Stromal cell of bone marrow (primary cell): Measurements from ENCODE around the gene FAM117B.
"Not testable (repeated sequence)": the region's sequence is repeated elsewhere in the genome, so short reads cannot be mapped to it uniquely, and the experiment has no call there.

Source experiments
- DNase-seq: peaks from one replicate; pipeline ENCODE4 v3.0.0-alpha.2; 2012; ENCODE audit warnings: low read depth

Gene FAM117B

GRCh38 chr2:202703091-202703490 is 68.3 kb downstream of the FAM117B start:
- DNase-seq, result no peak

DNA sequence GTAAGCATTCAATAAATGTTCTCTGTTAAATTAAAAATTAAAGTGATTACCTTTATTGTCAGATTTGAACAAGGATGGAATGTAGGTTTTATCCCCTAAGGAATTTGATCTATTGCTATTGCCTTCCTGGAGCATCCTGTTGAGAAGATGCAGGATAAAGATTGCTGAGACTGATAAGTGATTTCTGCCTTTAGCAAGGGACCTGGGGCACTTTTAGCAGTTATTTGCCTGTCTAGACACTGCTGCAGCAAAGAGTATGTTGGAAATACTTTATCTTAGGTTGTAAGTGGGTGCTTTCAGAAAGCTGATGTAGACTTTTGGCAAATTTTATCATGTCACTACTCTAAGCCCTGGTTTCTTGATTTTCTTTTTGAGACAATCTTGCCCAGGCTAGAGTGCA is 69.5 kb downstream of the FAM117B start:
- no peak for DNase-seq

DNA sequence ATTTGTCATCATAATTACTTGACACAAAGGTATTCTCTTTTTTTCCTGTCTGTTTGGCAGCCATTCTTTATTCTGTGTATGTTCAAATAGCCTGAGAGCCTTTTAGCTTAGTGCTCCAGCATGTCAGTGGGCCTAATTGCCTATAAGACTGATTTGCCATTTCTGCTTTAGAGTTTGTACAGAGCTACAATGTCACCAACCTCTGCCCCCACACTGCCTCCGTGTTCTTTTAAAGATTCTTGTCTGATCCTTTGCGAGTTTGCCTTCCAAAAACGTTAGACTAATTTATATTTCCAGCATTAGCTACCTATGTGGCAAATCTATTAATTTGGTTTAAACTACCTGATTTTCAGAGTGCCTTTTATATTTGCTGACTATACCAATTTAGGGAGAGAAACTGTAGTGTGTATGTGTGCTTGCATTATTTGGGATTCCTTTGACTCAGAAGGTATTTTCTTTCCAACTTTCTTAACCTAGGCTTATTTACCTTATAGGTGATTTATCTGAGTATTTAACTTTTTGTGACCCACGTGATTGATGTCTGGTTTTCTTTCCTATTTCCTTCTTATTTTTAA is 70.8 kb downstream of the FAM117B start:
- no peak for DNase-seq

- not testable (repeated sequence) for DNase-seq
Measured at GRCh38 chr2:202714971-202715935, 80.5 kb downstream of the FAM117B start.

DNA sequence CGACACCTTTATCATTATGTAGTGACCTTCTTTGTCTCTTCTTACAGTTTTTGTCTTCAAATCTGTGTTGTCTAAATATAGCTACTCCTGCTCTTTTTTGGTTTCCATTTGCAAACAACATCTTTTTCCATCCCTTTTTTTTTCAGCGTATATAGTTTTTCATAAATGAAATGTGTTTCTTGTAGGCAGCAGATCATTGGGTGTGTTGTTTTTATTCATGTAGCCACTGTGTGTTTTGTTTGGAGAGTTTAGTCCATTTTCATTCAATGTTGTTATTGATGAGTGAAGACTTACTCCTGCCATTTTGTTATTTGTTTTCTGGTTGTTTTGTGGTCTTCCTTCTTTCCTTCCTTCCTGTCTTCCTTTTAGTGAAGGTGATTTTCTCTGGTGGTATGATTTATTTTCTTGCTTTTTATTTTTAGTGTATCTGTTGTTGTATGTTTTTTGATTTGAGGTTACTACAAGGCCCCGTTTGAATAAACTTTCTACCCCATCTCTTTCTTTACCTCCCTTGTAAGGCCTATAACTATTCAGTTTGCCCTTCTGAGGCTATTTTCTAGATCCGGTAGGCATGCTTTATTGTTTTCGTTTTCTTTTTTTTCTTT is 81.4 kb downstream of the FAM117B start:
- no peak for DNase-seq

- DNase-seq, result no peak
Measured at GRCh38 chr2:202716953-202717597, 82.3 kb downstream of the FAM117B start.

DNA sequence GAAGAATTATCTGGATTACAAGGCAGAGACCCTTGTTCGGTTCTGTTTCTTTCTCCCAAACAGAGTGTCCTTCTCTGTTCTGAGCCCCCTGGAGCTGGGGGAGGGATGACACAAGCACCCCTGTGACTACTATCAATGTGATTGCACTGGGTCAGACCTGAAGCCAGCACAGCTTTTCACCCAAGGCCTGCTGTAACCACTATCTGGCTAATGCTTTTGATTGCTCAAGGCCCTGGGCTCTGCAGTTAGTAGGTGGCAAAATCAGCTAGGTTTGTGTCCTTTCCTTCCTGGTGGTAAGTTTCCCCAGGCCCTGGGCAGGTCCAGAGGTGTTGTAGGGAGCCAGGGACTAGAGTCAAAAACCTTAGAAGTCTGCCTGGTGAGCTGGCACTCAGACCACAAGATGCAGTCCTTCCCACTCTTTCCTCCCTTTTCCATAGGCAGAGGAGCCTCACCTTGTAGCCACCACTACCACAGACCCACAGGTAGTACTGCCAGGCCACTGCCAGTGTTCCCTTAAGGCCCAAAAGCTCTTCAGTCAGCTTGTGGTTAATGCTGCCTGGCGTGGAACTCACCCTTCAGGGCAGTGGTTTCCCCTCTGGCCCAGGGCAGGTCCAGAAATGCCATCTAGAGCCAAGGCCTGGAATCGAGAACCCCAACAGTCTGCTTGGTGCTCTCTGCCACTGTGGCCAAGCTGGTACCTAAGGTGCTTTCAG is 83.0 kb downstream of the FAM117B start:
- DNase-seq, result no peak

DNA sequence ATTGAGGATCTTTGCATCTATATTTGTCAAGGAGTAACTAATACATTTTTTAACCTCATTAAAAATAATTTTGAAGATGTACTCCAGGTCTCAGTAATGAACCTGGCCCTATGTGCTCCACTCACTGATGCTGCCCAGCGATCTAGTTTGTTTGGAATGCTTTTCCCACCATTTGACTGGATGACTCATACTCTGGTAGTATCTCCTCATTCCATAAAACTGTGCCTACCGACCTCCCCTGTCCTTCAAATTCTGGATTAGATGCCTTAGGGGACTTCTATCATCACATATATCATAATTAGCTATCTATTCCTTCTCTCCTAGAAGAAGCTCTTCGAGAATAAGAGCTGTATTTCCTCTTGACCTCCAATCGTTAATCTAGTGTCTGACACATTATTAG is 83.8 kb downstream of the FAM117B start:
- no peak for DNase-seq

DNA sequence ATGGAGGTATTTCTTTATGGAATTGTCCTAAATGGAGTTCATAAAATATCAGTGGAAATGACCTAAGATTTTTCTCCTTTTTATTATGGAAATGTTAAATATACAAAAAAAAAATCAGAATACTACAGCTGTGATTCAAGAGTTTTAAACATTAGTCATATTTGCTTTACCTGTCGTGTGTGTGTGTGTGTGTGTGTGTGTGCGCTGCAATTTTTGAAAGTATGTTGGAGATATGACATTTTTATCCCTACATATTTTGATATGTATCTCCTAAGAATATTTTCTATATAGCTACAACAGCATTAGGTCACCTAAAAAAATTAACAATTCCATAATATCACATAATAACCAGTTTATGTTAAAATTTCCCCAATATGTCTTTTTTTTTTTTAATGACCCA is 85.5 kb downstream of the FAM117B start:
- no peak for DNase-seq

DNA sequence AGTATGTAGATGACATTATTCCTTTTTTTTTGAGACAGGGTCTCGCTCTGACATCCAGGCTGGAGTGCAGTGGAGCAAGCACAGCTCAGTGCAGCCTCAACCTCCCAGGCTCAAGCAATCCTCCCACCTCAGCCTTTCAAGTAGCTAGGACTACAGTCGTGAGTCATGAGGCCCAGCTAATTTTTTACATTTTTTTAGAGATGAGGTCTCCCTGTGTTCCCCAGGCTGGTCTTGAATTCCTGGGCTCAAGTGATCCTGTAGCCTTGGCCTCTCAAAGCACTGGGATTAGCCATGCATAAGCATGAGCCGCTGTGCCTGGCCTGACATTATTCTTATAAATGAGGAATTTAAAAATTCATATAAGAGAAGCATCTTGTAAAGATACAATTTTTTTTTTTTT is 86.9 kb downstream of the FAM117B start:
- no peak for DNase-seq

DNA sequence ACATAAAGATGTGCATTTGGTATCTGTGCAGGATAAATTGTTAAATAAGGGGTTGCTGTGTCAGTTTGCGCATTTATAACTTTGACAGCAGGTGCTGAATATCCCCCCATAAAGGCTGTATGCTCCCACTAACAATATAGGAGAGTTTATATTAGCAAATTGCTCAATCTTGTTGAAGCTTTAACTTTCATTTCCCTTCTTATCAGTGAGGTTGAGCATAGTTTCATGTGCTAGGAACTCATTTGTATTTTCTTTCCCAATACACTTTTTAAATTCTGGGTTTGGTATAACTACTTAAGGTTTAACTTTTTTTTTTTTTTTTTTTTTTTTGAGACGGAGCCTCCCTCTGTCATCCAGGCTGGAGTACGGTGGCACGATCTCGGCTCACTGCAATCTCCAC is 89.0 kb downstream of the FAM117B start:
- no peak for DNase-seq

DNA sequence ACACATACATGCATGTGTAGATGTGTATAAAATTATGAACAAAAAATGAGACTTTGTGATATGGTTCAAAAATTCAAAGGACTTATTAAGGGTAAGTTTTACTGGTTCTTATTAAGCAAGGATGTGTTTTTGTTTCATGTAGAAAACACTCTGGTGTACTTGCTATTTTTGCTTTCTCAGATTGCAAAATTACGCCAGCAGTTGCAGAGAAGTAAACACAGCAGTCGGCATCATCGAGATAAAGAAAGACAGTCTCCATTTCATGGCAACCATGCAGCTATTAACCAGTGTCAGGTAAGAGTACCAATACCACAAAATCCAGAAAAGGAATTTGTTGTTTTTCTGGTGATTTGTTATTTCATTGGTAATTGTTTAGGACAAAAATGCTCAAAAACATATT is 91.3 kb downstream of the FAM117B start:
- no peak for DNase-seq

- DNase-seq, result no peak
Measured at GRCh38 chr2:202736826-202737225, 102.1 kb downstream of the FAM117B start.

DNA sequence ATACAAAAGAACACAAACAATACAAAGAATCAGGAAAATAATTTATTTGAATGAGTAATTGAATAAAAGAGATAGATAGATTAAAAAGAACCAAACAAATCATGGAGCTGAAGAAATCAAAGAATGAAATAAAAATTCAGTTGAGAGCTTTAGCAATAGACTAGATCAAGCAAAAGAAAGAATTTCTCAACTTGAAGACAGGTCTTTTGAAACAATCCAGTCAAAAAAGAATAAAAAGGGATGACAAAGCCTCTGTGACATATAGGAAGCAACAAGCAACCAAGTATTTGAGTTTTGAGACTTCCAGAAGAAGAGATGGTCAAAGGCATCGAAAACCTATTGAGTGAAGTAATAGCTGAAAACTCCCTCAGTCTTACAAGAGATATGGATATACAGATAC is 108.8 kb downstream of the FAM117B start:
- DNase-seq, result no peak

DNA sequence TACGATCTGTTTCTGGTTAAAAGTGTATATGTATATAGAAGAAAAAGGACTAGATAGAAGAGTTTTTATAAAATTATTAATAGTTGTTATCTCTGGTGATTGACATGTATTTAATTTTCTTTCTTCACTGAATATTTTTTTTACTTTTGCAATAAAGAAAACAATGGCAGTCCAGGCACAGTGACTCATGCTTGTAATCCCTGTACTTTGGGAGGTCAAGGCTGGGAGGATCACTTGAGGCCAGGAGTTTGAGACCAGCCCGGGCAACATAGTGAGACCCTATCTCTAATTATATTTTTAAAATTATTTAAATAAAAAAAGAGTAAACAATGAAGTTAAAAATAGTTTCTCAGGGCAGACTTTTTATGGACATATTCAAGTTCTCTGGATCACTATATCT is 114.7 kb downstream of the FAM117B start:
- DNase-seq, result no peak

DNA sequence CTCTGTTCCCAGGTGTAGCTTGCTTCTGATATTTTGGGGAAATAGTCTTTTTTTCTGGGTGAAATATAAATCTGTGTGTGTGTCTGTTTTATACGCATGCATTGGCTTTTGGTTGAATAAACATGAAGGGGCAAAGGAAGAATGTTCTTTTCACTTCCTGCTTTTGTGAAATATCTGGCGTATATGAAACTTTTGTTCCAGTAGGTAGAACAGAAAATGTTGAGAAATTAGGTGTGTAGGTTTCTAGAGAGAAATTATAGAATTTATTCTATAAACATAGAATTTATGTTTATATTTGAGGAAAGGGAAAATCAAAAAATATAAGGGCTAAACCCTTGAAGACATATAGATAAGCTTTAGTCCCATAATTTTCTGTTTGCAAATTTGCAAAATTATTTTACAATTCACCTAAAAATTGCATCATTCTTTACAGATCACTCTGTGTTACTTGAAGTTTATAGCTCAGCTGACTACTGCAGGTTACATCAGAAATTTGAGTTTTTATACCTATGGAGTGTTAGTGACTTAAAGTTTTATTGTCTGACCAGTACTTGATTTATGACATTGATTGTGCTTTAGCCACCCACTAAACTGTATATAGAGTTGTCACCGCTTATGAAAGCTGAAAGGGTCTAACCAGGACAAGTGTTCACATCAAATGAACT is 116.1 kb downstream of the FAM117B start:
- DNase-seq, result no peak

DNA sequence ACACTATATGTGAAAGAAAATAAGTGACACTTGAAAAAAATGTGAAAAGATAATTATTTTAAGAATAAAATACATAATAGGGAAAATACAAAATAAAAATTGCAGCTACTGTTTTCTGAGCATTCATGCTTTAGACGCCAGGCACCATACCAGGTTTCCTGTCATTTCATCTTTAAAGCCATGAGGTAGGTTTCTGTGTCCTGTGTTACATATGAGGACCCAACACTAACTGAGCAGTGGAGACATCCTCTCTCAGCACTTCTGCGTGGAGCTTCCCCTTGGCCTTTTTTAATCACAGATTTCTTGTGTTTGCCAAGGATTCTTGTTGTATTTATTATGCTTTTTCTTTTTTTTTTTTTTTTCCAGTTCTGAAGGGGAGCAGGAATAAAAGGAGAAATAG is 117.3 kb downstream of the FAM117B start:
- no peak for DNase-seq

DNA sequence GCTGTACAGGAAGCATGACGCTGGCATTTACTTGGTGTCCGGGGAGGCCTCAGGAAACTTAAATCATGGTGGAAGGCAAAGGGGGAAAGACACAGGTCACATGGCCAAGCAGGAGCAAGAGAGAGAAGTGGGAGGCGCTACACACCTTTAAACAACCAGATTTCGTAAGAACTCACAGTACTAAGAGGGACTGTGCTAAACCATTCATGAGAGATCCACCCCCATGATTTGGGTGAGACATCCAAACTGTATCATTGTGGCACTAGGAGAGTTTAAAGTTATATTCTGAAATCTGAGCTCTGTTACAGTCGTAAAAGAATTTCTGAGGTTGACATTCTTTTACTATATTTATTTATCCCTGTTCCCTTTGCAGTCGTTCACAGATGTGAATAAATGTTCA is 120.2 kb downstream of the FAM117B start:
- DNase-seq, result no peak

DNA sequence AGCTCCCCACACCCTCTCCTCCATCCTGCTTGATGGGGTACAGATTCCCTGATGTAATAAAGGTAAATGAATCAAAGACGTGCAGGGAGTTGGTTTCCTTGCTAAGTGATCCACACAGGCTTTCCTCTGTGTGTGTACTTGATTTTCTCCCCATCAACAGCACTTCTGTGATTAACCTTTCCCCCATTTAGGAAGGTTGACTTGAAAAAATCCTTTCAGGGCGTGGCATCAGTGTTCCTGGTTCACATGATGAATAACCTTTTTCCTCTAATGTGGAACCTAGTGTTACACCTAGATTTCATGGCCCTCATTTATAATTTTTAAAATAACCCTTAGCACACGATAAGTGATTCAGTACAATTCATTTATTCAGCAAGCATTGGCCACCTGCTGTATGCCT is 121.8 kb downstream of the FAM117B start:
- no peak for DNase-seq

- DNase-seq, result no peak
Measured at GRCh38 chr2:202757339-202757738, 122.6 kb downstream of the FAM117B start.

DNA sequence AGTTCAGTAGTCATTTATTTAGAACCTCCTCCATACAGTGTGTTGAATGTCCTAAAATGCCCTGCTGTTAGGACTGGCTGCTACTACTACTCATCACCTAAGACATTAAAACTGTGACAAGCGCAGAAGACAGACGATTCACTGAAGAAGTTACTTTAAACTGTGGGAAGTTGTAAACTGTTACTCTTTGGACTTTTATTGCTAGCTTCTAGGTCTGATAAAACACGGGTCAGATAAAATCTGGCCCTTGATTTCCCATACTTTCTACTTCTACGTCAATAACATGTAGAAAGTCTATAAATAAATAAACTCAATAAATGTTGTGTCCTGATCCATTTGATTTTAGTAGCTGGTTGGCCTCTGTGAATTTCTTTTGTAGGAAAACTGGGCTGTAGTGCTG is 123.4 kb downstream of the FAM117B start:
- no peak for DNase-seq

GRCh38 chr2:202758604-202759003 is 123.8 kb downstream of the FAM117B start:
- no peak for DNase-seq
